K562 (cell line): ENCODE data around the gene NOL4L. TPM values are rescaled to one million over a fixed set of nuclear protein-coding genes. Genes with fewer than 3 reads are reported as not detected.
A peak's percentile ranks its signal among the peaks of the same experiment; 100 is the strongest.

Experiments used
- CBX8 ChIP-seq: fragments of 200-600 bp; sonication (generic); IDR thresholded peaks from 2 replicates; pipeline ENCODE4 v1.6.1; 2012; ENCODE audit warnings: borderline replicate concordance, mixed run types, low read depth, mild to moderate bottlenecking, moderate library complexity, mixed read lengths, low read length, control low read depth, inconsistent platforms; ENCODE audit not compliant: poor library complexity, severe bottlenecking; ENCODE audit errors: extremely low read depth
- ESRRA ChIP-seq: fragments of 450-650 bp; IDR thresholded peaks from 2 replicates; pipeline ENCODE4 v1.6.1; 2014; ENCODE audit warnings: low read depth, mild to moderate bottlenecking, moderate library complexity, borderline replicate concordance
- ETV1 ChIP-seq: fragments of 450-650 bp; conservative IDR thresholded peaks from 2 replicates; pipeline ENCODE4 v1.6.1; 2016; ENCODE audit warnings: missing genetic modification characterization, control low read depth, low read depth, missing compliant biosample characterization
- HEY1 ChIP-seq: fragments of 250-450 bp; sonication (Bioruptor Pico); IDR thresholded peaks from 2 replicates; pipeline ENCODE4 v1.5.0; 2020; ENCODE audit warnings: mild to moderate bottlenecking, moderate library complexity, borderline replicate concordance
- KAT7 ChIP-seq: sonication (generic); formaldehyde crosslinking; IDR thresholded peaks from 2 replicates; pipeline ENCODE4 v1.8.0; 2022; ENCODE audit warnings: missing genetic modification reagents, mild to moderate bottlenecking, borderline replicate concordance
- MAFF ChIP-seq: IDR thresholded peaks from 2 replicates; pipeline ENCODE4 v1.6.1; 2012; ENCODE audit warnings: low read length, improper control_type of control experiment
- MEIS2 ChIP-seq: fragments of 450-650 bp; IDR thresholded peaks from 2 replicates; pipeline ENCODE4 v1.6.1; 2014; ENCODE audit warnings: mild to moderate bottlenecking; ENCODE audit not compliant: partially characterized antibody
- NFIC ChIP-seq: fragments of 450-650 bp; IDR thresholded peaks from 2 replicates; pipeline ENCODE4 v1.6.1; 2017; ENCODE audit warnings: mild to moderate bottlenecking, inconsistent platforms
- NR1H2 ChIP-seq: sonication (generic); formaldehyde crosslinking; IDR thresholded peaks from 2 replicates; pipeline ENCODE4 v1.4.0; 2020; ENCODE audit warnings: mild to moderate bottlenecking, missing genetic modification reagents
- POLR2G ChIP-seq: fragments of 200-400 bp; formaldehyde crosslinking; IDR thresholded peaks from 2 replicates; pipeline ENCODE4 v1.6.1; 2017; ENCODE audit warnings: low read depth, mild to moderate bottlenecking, antibody characterized with exemption, low read length, moderate library complexity
- POU5F1 ChIP-seq: fragments of 150-350 bp; IDR thresholded peaks from 2 replicates; pipeline ENCODE4 v1.6.1; 2014; ENCODE audit warnings: borderline replicate concordance, low read length, low read depth, mild to moderate bottlenecking; ENCODE audit not compliant: partially characterized antibody
- PRMT5 ChIP-seq: sonication (generic); formaldehyde crosslinking; IDR thresholded peaks from 2 replicates; pipeline ENCODE4 v1.5.0; 2020; ENCODE audit warnings: missing genetic modification reagents
- SUPT5H ChIP-seq: fragments of 450-650 bp; IDR thresholded peaks from 2 replicates; pipeline ENCODE4 v1.6.1; 2016
- TBL1XR1 ChIP-seq, 2 experiments: IDR thresholded peaks; 2 replicates each; pipeline ENCODE4 v1.6.1; 2012; ENCODE audit warnings: improper control_type of control experiment in 2 of 2, low read length in 2 of 2, mild to moderate bottlenecking in 1 of 2
- TBP ChIP-seq: optimal IDR thresholded peaks from 2 replicates; pipeline ENCODE3; 2011; ENCODE audit warnings: low read depth, low read length, improper control_type of control experiment
- ZNF644 ChIP-seq: fragments of 200-800 bp; sonication (Bioruptor generic); IDR thresholded peaks from 2 replicates; pipeline ENCODE4 v1.6.1; 2016; ENCODE audit warnings: low read depth, missing genetic modification characterization, missing compliant biosample characterization
- ZNF668 ChIP-seq: fragments of 250-450 bp; sonication (Bioruptor Pico); IDR thresholded peaks from 2 replicates; pipeline ENCODE4 v1.8.0; 2022; ENCODE audit warnings: mild to moderate bottlenecking, inconsistent platforms
- ZNF696 ChIP-seq: fragments of 250-450 bp; sonication (Bioruptor Pico); conservative IDR thresholded peaks from 2 replicates; pipeline ENCODE4 v1.4.0; 2020; ENCODE audit warnings: mild to moderate bottlenecking, moderate library complexity
- ZNF707 ChIP-seq: fragments of 250-450 bp; sonication (Bioruptor Pico); conservative IDR thresholded peaks from 2 replicates; pipeline ENCODE4 v1.8.0; 2022; ENCODE audit warnings: inconsistent platforms, mild to moderate bottlenecking, moderate library complexity
- polyA plus RNA-seq, 8 experiments: library from polyadenylated mRNA; depleted of rRNA in 4 of 8; stranded (reverse) in 5 of 8; unstranded in 3 of 8; fragments of >200 nt; fragmentation: Nextera tagmentation in 2 of 8; fragmentation: Illumina TruSeq in 1 of 8; extraction: Ambion mirVana in 2 of 8; extraction: Trizol in 1 of 8; gene quantifications; 2 replicates each; pipeline versions ENCODE4 v1.2.1 to v1.2.3, GENCODE V29; 2011 to 2014; ENCODE audit warnings: inconsistent platforms in 1 of 8, missing spikeins in 1 of 8
- total RNA-seq, 7 experiments: library from RNA; depleted of rRNA in 6 of 7; stranded (reverse); fragments of >200 nt in 6 of 7; fragmentation: Illumina TruSeq in 2 of 7; extraction: Trizol in 2 of 7; gene quantifications; 2 replicates each; pipeline versions ENCODE4 v1.2.1 to v1.2.3, GENCODE V29; 2011 to 2021; ENCODE audit warnings: low replicate concordance in 1 of 7
- TF ChIP-seq, protein P1 (sequence below): fragments of 250-450 bp; sonication (Bioruptor Pico); IDR thresholded peaks from 2 replicates; pipeline ENCODE4 v1.6.1; 2021; ENCODE audit warnings: mild to moderate bottlenecking
- TF ChIP-seq, protein P2 (sequence below), 2 experiments: fragments of 450-650 bp; conservative IDR thresholded peaks; 2 replicates each; pipeline ENCODE4 v1.6.1; 2017; ENCODE audit warnings: mild to moderate bottlenecking in 2 of 2, moderate library complexity in 2 of 2
- TF ChIP-seq, protein P3 (sequence below): IDR thresholded peaks from 2 replicates; pipeline ENCODE4 v1.6.1; 2016; ENCODE audit warnings: missing genetic modification characterization, missing compliant biosample characterization
- TF ChIP-seq, protein P4 (sequence below): sonication (generic); formaldehyde crosslinking; IDR thresholded peaks from 2 replicates; pipeline ENCODE4 v1.9.0; 2022; ENCODE audit warnings: mild to moderate bottlenecking, missing genetic modification reagents

NOL4L gene
- total and polyA plus RNA-seq, 9 of the 15 experiments (the other 6 are each of a cell fraction or from before 2014, with no cell fraction given) = 5.1 to 36.2 (median 13.6) TPM

DNA sequence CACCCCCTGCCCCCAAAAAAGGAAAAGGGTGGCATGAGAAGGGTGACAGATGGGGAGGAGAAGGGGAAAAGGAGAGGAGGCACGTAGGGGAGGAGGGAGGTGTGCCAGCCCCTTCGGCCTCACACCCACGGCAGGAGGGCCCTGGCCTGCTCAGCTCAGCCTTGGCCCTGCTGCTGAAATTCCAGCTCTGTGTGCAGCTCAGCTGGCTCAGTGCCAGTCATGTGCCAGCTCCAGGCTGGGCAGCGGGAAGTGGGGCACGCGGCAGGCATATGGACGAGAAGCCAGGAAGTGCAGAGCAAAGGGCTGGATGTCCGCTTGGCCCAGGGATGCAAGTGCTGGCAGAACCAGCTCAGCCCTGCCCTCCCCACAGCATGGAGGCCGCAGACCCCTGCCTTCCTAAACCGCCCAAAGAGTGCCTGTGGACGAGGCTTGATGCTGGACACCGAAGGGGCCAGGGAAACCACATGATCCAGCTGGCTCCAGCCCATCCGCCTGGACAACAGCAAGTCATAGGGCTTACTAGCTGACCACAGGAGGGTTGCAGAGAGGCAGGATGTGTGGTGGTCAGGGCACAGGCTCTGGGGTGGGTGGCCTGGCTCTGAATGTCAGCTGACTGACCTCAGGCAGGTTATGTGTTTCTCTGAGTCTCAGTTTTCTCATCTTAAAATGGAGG lies 60.2 kb downstream of the NOL4L start (continued):
- TF ChIP-seq, protein P1, sequence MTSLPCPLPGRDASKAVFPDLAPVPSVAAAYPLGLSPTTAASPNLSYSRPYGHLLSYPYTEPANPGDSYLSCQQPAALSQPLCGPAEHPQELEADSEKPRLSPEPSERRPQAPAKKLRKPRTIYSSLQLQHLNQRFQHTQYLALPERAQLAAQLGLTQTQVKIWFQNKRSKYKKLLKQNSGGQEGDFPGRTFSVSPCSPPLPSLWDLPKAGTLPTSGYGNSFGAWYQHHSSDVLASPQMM (CRISPR knock-in tag) = no peak
- TF ChIP-seq POU5F1 = no peak
- TF ChIP-seq, protein P2, sequence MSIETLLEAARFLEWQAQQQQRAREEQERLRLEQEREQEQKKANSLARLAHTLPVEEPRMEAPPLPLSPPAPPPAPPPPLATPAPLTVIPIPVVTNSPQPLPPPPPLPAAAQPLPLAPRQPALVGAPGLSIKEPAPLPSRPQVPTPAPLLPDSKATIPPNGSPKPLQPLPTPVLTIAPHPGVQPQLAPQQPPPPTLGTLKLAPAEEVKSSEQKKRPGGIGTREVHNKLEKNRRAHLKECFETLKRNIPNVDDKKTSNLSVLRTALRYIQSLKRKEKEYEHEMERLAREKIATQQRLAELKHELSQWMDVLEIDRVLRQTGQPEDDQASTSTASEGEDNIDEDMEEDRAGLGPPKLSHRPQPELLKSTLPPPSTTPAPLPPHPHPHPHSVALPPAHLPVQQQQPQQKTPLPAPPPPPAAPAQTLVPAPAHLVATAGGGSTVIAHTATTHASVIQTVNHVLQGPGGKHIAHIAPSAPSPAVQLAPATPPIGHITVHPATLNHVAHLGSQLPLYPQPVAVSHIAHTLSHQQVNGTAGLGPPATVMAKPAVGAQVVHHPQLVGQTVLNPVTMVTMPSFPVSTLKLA (conservative IDR thresholded peaks at IDR 0.05) = no peak
- TF ChIP-seq, protein P3, sequence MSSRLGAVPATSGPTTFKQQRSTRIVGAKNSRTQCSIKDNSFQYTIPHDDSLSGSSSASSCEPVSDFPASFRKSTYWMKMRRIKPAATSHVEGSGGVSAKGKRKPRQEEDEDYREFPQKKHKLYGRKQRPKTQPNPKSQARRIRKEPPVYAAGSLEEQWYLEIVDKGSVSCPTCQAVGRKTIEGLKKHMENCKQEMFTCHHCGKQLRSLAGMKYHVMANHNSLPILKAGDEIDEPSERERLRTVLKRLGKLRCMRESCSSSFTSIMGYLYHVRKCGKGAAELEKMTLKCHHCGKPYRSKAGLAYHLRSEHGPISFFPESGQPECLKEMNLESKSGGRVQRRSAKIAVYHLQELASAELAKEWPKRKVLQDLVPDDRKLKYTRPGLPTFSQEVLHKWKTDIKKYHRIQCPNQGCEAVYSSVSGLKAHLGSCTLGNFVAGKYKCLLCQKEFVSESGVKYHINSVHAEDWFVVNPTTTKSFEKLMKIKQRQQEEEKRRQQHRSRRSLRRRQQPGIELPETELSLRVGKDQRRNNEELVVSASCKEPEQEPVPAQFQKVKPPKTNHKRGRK = no peak
- no peak for TF ChIP-seq ESRRA
- no peak for TF ChIP-seq SUPT5H
- no peak for TF ChIP-seq NR1H2 (CRISPR knock-in tag)
- TF ChIP-seq CBX8 = no peak
- no peak for TF ChIP-seq KAT7 (CRISPR knock-in tag)
- no peak for TF ChIP-seq MAFF
- TF ChIP-seq NFIC = peak; percentile 76
- TF ChIP-seq ZNF644 = no peak
- no peak for TF ChIP-seq ZNF696 (CRISPR knock-in tag)
- TF ChIP-seq ETV1 (tag) = no peak
- no peak for TF ChIP-seq ZNF668 (CRISPR knock-in tag)
- no peak for TF ChIP-seq ZNF707 (CRISPR knock-in tag)
- no peak for TF ChIP-seq MEIS2
- TF ChIP-seq POLR2G = peak; percentile 49
- TF ChIP-seq TBL1XR1 (IDR thresholded peaks at IDR 0.05; ENCODE audit: low read length in 2 of 2) = no peak
- no peak for TF ChIP-seq HEY1
- TF ChIP-seq, protein P4, sequence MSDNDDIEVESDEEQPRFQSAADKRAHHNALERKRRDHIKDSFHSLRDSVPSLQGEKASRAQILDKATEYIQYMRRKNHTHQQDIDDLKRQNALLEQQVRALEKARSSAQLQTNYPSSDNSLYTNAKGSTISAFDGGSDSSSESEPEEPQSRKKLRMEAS = 0 out of 2 replicates have a peak, but pooled peaks have one; percentile 10
- no peak for TF ChIP-seq PRMT5 (CRISPR knock-in tag)
- no peak for TF ChIP-seq TBP
